B cell (primary cell): ENCODE results near the gene USP48. TPM values are rescaled to one million over a fixed set of nuclear protein-coding genes. Genes with fewer than 3 reads are reported as not detected.

Experiments used
- ATAC-seq: fragments of 200-7000 bp; cut with Tn5 transposase; one replicate; pipeline ENCODE4 v1.10.0; 2021; ENCODE audit warnings: low read depth, mild to moderate bottlenecking, moderate number of reproducible peaks, moderate library complexity
- CTCF ChIA-PET: fragments of 350-600 bp; sonication (Branson Sonifier 250); formaldehyde crosslinking; loops from one replicate; lab custom pipeline; 2021; ENCODE audit warnings: antibody characterized with exemption, inconsistent platforms; lab: Charles Lee
- POLR2A ChIA-PET: fragments of 350-600 bp; sonication (Branson Sonifier 250); formaldehyde crosslinking; loops from one replicate; lab custom pipeline; 2021; ENCODE audit warnings: antibody characterized with exemption; lab: Charles Lee
- DNase-seq: peaks from one replicate; pipeline ENCODE4 v3.0.0; 2013
- H2AFZ ChIP-seq: 2 replicates; pipeline ENCODE4 v1.6.1; 2012; ENCODE audit warnings: mild to moderate bottlenecking, low read depth, low read length; ENCODE audit not compliant: insufficient read depth, poor library complexity, severe bottlenecking
- H3K27ac ChIP-seq, 2 donors: 1 replicate in 1 of 2; 2 replicates in 1 of 2; pipeline ENCODE4 v1.5.1; 2012 to 2013; ENCODE audit warnings: low read length in 2 of 2, mild to moderate bottlenecking in 2 of 2, moderate library complexity in 1 of 2
- H3K27me3 ChIP-seq, 4 experiments: fragments of 200-600 bp in 1 of 4; sonication (generic) in 1 of 4; replicated peaks in 1 of 4; 1 replicate in 2 of 4; 2 replicates in 2 of 4; pipeline versions ENCODE4 v1.6.1 to v1.7.0; 2013 to 2016; ENCODE audit warnings: low read length in 3 of 4, mild to moderate bottlenecking in 2 of 4, mixed read lengths in 1 of 4, moderate library complexity in 1 of 4; ENCODE audit not compliant: insufficient read depth in 4 of 4, control insufficient read depth in 3 of 4; ENCODE audit errors: control extremely low read depth in 1 of 4
- H3K36me3 ChIP-seq, 2 experiments: replicated peaks in 1 of 2; 1 replicate in 1 of 2; 2 replicates in 1 of 2; pipeline versions ENCODE4 v1.6.1 to v1.7.1; 2013; ENCODE audit warnings: low read length in 1 of 2; ENCODE audit not compliant: insufficient read depth in 2 of 2, control insufficient read depth in 1 of 2; ENCODE audit errors: control extremely low read depth in 1 of 2, extremely low read depth in 1 of 2
- H3K4me1 ChIP-seq, 2 donors: fragments of 200-600 bp in 1 of 2; sonication (generic) in 1 of 2; 1 replicate in 1 of 2; 2 replicates in 1 of 2; pipeline versions ENCODE4 v1.5.1 to v1.6.1; 2013 to 2017; ENCODE audit warnings: low read length in 2 of 2; ENCODE audit not compliant: control insufficient read depth in 2 of 2, insufficient read depth in 2 of 2
- H3K4me2 ChIP-seq: replicated peaks from 2 replicates; pipeline ENCODE3; 2012; ENCODE audit warnings: mild to moderate bottlenecking, low read depth, low read length; ENCODE audit not compliant: poor library complexity, severe bottlenecking
- H3K4me3 ChIP-seq, 5 experiments: fragments of 200-600 bp in 1 of 5; sonication (generic) in 1 of 5; 1 replicate in 3 of 5; 2 replicates in 2 of 5; pipeline versions ENCODE4 v1.5.1 to v1.7.0; 2011 to 2016; ENCODE audit warnings: low read length in 4 of 5, mild to moderate bottlenecking in 4 of 5, low read depth in 2 of 5, control low read depth in 1 of 5, moderate library complexity in 1 of 5; ENCODE audit not compliant: insufficient read depth in 1 of 5; ENCODE audit errors: control extremely low read depth in 1 of 5, extremely low read depth in 1 of 5
- H3K79me2 ChIP-seq: fragments of 200-600 bp; sonication (generic); one replicate; pipeline ENCODE4 v1.6.0; 2016; ENCODE audit warnings: low read length; ENCODE audit not compliant: control insufficient read depth, insufficient read depth
- H3K9ac ChIP-seq: fragments of 200-600 bp; sonication (generic); 2 replicates; pipeline ENCODE4 v1.6.1; 2017; ENCODE audit warnings: mild to moderate bottlenecking, low read length, moderate library complexity
- H3K9me3 ChIP-seq, 3 donors: one replicate each; pipeline versions ENCODE4 v1.6.1 to v1.7.1; 2013; ENCODE audit warnings: low read length in 2 of 3; ENCODE audit not compliant: control insufficient read depth in 2 of 3, insufficient read depth in 1 of 3; ENCODE audit errors: control extremely low read depth in 1 of 3
- H4K20me1 ChIP-seq: 2 replicates; pipeline ENCODE4 v1.6.0; 2012; ENCODE audit warnings: mild to moderate bottlenecking, low read length; ENCODE audit not compliant: insufficient read depth, control insufficient read depth, poor library complexity, severe bottlenecking
- H3K27ac Mint-ChIP-seq: one replicate; pipeline ENCODE4 v1.8.0; 2021; ENCODE audit warnings: mixed read lengths
- H3K27me3 Mint-ChIP-seq: one replicate; pipeline ENCODE4 v1.8.0; 2021; ENCODE audit warnings: mixed read lengths
- H3K4me1 Mint-ChIP-seq: one replicate; pipeline ENCODE4 v1.8.0; 2021; ENCODE audit warnings: mixed read lengths
- H3K4me3 Mint-ChIP-seq: one replicate; pipeline ENCODE4 v1.8.0; 2021; ENCODE audit warnings: mixed read lengths
- H3K9me3 Mint-ChIP-seq: one replicate; pipeline ENCODE4 v1.8.0; 2022; ENCODE audit warnings: mixed read lengths; ENCODE audit not compliant: insufficient read depth
- EZH2 ChIP-seq: IDR thresholded peaks from 2 replicates; pipeline ENCODE4 v1.6.1; 2012; ENCODE audit warnings: borderline replicate concordance, low read depth, mild to moderate bottlenecking, moderate library complexity, low read length; ENCODE audit not compliant: insufficient read depth, poor library complexity, severe bottlenecking
- WGBS: methylation state at CpG from one replicate; pipeline ENCODE4 v1.1.5; 2013; ENCODE audit warnings: missing lambda C conversion rate; ENCODE audit not compliant: insufficient coverage; 5-methylcytosine and 5-hydroxymethylcytosine counted together
- intact Hi-C: fragments of 100-400 bp; cut with micrococcal nuclease; formaldehyde crosslinking; loops from one replicate; pipeline ENCODE4 v1.10.0; 2022
- polyA plus RNA-seq: library from polyadenylated mRNA; depleted of rRNA; stranded (reverse); fragments of >200 nt; gene quantifications from 2 replicates; pipeline ENCODE4 v1.2.3, GENCODE V29; 2012
- total RNA-seq, 2 donors: library from RNA; stranded (reverse); fragments of 120-200 nt in 1 of 2; gene quantifications; 1 replicate in 1 of 2; 2 replicates in 1 of 2; pipeline versions ENCODE4 v1.2.3 to v1.2.4, GENCODE V29; 2013 to 2022
- TF ChIP-seq, protein P1 (sequence below): fragments of 200-600 bp; IDR thresholded peaks from one replicate; pipeline ENCODE4 v1.8.0; 2022; ENCODE audit warnings: antibody characterized with exemption, mild to moderate bottlenecking

Gene USP48
- total and polyA plus RNA-seq, 2 donors (not counting 1 experiment from before 2014, with no cell fraction given): 21.2 to 135 TPM

DNA sequence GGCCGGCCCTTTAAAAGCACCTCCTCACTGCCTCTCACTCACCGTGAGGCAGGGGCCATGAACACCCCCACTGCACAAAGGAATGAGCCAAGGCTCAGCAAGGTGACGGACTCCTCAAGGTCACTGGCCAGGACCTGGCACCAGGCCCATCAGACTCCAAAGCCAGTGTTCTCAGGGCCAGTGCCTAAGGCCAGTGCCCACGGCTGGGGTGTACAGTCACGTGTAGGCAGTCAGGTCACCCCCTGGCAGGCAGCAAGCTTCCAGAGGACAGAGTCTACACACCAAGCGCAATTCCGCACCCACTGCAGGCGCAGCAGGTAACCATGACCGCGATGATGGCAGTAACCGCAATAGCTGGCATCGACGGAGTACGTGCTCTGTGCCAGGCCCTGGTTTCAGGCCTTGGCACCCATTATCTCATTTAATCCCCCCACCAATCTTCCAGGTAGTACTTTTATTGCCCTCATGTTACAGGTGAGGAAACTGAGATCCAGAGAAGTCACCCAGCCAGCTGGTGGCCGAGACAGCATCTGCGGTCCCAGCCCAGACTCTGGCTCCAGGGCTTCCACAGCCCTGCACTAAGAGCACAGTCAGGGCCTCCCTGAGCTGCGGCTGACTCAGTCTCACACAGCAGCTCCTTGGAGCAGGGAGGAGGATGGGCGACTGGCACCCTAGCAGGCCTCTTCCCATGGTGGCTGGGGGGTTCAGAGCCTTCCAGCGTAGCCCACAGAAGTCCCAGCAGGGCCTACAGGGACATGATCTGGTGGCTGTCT, 140.8 kb downstream of the USP48 start:
- no peaks in the 10 kb centered on the region for H3K4me1 ChIP-seq
- H3K27me3 ChIP-seq: peaks cover 0 to 21% (median 5%) of the 10 kb centered on the region in 4 experiments
- Mint-ChIP-seq H3K9me3 (no peaks in the 10 kb centered on the region), H3K27me3 (peaks cover 38% of the 10 kb centered on the region), H3K4me3 (no peak overlapping the region), H3K27ac (no peak overlapping the region), H3K4me1 (no peaks in the 10 kb centered on the region)
- TF ChIP-seq EZH2: no peak
- TF ChIP-seq, protein P1, sequence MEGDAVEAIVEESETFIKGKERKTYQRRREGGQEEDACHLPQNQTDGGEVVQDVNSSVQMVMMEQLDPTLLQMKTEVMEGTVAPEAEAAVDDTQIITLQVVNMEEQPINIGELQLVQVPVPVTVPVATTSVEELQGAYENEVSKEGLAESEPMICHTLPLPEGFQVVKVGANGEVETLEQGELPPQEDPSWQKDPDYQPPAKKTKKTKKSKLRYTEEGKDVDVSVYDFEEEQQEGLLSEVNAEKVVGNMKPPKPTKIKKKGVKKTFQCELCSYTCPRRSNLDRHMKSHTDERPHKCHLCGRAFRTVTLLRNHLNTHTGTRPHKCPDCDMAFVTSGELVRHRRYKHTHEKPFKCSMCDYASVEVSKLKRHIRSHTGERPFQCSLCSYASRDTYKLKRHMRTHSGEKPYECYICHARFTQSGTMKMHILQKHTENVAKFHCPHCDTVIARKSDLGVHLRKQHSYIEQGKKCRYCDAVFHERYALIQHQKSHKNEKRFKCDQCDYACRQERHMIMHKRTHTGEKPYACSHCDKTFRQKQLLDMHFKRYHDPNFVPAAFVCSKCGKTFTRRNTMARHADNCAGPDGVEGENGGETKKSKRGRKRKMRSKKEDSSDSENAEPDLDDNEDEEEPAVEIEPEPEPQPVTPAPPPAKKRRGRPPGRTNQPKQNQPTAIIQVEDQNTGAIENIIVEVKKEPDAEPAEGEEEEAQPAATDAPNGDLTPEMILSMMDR: no peak
- H3K9ac ChIP-seq: no peak overlapping the region
- DNase-seq: no peak
- H3K9me3 ChIP-seq: no peaks in the 10 kb centered on the region
- no peaks in the 10 kb centered on the region for H3K79me2 ChIP-seq
- H3K4me3 ChIP-seq: no peak overlapping the region
- CTCF ChIA-PET: no interaction called here
- no peak overlapping the region for H2AFZ ChIP-seq
- WGBS: 90% methylated on average over 19 of the region's 19 CpGs
- intact Hi-C loops: no loop called here
- no peaks in the 10 kb centered on the region for H4K20me1 ChIP-seq
- no peak for ATAC-seq
- POLR2A ChIA-PET: no interaction called here
- H3K27ac ChIP-seq: no peak overlapping the region
- H3K4me2 ChIP-seq: no peak overlapping the region
- H3K36me3 ChIP-seq: no peaks in the 10 kb centered on the region

DNA sequence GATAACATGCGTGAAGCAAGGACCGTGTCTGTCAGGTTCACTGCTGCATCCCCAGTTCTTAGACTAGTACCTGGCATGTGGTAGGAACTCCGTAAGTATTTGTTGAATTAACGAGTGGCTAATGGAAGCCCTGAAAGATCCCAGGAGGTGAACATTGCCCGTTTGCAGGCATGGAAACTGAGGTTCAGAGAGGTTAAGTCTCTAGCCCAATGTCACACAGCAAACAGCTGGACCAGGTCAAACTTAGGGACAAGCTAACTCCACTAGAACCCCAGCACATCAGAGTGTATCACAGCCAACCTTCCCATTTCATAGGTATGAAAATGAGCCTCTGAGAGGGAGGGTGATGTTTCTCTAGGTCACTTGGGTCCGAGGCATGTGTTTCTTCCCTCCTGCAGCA, 141.4 kb downstream of the USP48 start:
- Mint-ChIP-seq H3K27me3 (peaks cover 32% of the 10 kb centered on the region), H3K4me3 (no peak overlapping the region), H3K4me1 (no peaks in the 10 kb centered on the region), H3K27ac (no peak overlapping the region), H3K9me3 (no peaks in the 10 kb centered on the region)
- no peak overlapping the region for H3K27ac ChIP-seq
- H4K20me1 ChIP-seq: no peaks in the 10 kb centered on the region
- H3K36me3 ChIP-seq: no peaks in the 10 kb centered on the region
- POLR2A ChIA-PET: no interaction called here
- no peak overlapping the region for H2AFZ ChIP-seq
- DNase-seq: no peak
- H3K9ac ChIP-seq: no peak overlapping the region
- no peaks in the 10 kb centered on the region for H3K9me3 ChIP-seq
- 93% methylated on average over 5 of the region's 6 CpGs for WGBS
- CTCF ChIA-PET: no interaction called here
- H3K4me1 ChIP-seq: no peaks in the 10 kb centered on the region
- no peak for ATAC-seq
- H3K4me2 ChIP-seq: no peak overlapping the region
- intact Hi-C loops: no loop called here
- TF ChIP-seq, protein P1: no peak
- TF ChIP-seq EZH2: no peak
- H3K79me2 ChIP-seq: no peaks in the 10 kb centered on the region
- H3K27me3 ChIP-seq: peaks cover 0 to 15% (median 1%) of the 10 kb centered on the region in 4 experiments
- no peak overlapping the region for H3K4me3 ChIP-seq
